GM19372 (cell line): ENCODE measurements around the gene RABAC1.

ENCODE experiments used
- ATAC-seq: cut with Tn5 transposase; IDR thresholded peaks from one replicate; pipeline ENCODE4 v1.9.1; 2021; ENCODE audit warnings: mild to moderate bottlenecking, low read depth, moderate library complexity; ENCODE audit not compliant: unreplicated experiment

Gene RABAC1

DNA sequence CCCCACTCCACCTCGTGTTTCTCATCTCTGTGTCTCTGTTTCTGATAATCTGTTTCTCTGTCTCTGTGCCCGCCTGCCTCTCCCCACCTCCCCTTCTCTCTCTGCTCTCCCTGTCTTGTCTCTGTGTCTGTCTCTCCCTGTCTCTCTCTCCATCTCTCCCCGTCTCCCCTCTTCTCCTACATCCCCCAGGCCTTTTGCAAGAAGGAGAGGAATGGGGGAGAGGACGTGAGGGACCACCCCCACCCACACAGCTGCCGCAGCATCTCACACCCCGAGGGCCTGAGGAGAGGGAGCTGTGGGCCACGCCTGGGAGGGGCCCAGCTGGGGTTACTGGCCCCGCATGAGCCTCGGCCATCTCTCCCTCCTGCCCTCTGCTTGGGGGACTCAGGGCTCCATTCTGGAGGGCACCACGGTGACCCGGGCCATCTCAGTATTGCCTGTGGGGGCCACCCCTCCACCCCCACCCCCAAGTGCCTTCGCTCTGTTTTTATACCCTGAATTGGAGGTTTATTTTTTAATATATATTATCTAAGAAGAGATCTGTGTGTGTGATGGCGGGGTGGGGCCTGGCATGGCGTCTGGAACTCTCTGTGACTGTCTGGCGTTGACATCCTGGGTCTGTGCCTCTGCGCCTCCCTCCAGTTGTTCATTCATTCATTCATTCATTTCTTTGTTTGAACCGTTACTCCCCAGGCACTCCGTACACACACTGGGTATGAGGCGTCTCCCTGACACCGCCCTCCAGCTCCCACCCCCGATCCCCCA is 52.0 kb downstream of the RABAC1 start:
- no peak for ATAC-seq
